Measurements from ENCODE around the gene NMNAT2.

The NMNAT2 gene

DNA sequence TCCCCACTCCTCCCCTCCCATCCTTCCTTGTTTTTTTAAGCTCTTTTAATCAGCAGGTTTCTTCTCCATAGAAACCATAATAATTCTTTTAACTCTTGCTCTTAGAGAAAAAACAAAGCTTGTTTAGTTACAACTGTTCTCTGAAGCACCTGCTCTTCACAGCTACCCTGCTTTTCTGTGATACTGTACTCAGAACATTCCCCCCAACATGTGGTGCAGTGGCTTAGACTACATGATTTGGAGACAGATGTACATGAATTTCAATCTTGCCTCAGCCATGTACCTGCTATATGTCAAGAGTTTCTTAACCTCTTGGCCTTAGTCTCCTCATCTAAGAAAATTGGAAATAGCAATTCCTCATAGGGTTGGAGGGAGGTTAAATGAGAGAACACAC, 198.6 kb downstream of the NMNAT2 start:
- TF ChIP-seq, protein P1, sequence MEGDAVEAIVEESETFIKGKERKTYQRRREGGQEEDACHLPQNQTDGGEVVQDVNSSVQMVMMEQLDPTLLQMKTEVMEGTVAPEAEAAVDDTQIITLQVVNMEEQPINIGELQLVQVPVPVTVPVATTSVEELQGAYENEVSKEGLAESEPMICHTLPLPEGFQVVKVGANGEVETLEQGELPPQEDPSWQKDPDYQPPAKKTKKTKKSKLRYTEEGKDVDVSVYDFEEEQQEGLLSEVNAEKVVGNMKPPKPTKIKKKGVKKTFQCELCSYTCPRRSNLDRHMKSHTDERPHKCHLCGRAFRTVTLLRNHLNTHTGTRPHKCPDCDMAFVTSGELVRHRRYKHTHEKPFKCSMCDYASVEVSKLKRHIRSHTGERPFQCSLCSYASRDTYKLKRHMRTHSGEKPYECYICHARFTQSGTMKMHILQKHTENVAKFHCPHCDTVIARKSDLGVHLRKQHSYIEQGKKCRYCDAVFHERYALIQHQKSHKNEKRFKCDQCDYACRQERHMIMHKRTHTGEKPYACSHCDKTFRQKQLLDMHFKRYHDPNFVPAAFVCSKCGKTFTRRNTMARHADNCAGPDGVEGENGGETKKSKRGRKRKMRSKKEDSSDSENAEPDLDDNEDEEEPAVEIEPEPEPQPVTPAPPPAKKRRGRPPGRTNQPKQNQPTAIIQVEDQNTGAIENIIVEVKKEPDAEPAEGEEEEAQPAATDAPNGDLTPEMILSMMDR (IDR thresholded peaks at IDR 0.05; ENCODE audit: borderline replicate concordance, insufficient read depth, low read depth, low read length): no peak
- H3K4me3 ChIP-seq (ENCODE audit: low read depth, low read length): no peak overlapping the region

DNA sequence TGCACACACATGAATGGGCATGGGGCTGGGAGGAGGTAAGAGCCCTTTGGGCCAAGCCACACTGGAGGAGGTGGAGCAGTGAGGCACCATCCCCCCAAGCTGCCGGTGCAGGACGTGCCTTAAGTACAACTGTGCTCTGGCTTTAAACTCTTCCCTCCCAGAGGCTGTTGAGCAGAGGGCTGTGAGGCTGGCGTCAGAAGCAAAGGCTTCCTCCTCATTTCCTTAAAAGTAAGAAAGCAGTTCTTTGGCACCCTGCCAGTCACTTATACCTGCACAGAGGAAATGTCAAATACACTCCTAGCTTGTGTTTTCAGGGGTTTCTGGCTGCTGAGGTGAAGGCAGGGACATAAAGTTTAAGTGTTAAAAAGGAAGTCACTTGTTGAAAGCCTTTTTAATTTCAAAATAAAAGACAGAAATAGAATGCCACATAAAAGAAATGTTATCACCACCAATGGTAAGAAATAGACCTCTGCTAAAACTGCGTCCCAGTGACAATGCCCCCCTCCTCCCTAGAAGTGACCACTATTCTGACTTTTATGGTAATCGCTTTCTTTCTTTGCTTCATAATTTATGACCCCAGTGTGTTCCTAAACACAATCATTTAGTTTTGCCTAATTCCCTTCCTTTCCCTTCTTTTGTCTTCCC, 199.1 kb downstream of the NMNAT2 start:
- TF ChIP-seq, protein P1 (IDR thresholded peaks at IDR 0.05; ENCODE audit: borderline replicate concordance, insufficient read depth, low read depth, low read length): no peak
- H3K4me3 ChIP-seq (ENCODE audit: low read depth, low read length): no peak overlapping the region

DNA sequence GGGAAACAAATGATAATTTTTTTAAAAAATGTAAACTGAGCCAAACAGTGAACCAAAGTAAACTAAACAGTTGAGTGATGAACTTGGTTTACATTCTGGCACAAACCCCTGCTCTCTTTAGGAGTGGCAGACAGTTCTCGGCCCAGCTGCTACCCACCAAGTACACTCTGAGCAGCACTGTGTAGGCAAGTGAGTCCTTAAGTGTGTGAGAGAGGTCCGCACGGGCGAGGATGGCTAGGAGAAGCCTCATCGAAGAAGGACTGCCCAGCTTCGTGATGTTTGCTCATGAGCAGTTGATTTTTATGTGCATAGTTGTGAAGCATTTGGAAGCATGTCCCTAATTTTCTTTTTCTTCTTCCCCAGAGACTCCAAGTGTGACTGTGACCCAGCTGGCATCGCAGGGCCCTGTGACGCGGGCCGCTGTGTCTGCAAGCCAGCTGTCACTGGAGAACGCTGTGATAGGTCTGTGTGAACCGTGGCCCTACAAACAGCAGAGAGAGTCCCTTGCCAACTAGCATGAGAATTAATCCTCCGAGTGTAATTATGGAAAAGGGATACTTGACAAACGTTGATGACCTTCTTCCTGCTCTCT, 200.1 kb downstream of the NMNAT2 start:
- TF ChIP-seq, protein P1 (IDR thresholded peaks at IDR 0.05; ENCODE audit: borderline replicate concordance, insufficient read depth, low read depth, low read length): no peak
- no peak overlapping the region for H3K4me3 ChIP-seq (ENCODE audit: low read depth, low read length)

DNA sequence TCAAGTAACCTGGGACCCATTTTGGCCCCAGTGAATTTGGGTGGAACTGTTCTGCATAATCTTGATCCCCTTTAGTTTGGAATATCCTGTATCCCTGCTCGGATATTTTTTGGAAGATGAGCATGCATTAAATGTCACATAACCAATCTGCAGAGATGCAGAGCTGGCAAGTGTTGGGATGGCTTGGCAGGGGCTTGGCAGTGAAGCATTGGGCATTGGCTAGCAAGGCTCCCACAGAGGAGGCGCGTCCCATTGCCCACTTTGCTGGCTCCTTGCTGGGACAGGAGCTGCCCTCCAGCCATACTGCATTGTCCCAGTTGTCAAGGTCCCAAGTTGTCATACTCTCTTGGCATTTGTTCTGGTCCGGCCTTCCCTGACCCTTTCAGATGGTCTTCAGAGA, 202.2 kb downstream of the NMNAT2 start:
- TF ChIP-seq, protein P1 (IDR thresholded peaks at IDR 0.05; ENCODE audit: borderline replicate concordance, insufficient read depth, low read depth, low read length): no peak
- H3K4me3 ChIP-seq (ENCODE audit: low read depth, low read length): no peak overlapping the region

DNA sequence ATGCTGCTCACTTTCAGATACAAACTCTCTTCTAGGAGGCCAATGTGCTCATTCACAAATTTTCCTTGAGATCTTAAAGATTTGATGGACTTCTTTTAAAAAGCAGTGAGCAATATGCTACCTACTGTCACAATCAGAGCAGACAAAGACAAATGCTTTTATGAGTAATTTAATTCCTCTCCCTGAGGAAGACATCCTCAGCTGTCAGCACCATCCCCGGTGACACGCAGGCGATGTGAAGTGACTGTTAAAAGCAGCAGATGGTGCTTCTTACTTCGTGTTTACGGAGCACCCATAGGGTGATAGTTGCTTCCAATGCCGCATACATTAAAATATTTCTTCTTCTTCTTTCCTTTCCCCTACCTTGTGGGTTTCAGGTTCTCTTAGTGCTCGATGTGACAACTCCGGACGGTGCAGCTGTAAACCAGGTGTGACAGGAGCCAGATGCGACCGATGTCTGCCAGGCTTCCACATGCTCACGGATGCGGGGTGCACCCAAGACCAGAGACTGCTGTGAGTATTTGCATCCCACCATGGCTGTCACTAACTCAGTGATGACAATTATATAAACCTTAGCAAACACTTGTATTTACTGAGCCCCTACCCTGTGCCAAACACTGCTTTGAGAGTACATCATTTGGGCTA, 203.0 kb downstream of the NMNAT2 start:
- TF ChIP-seq, protein P1 (IDR thresholded peaks at IDR 0.05; ENCODE audit: borderline replicate concordance, insufficient read depth, low read depth, low read length): no peak
- H3K4me3 ChIP-seq (ENCODE audit: low read depth, low read length): no peak overlapping the region

DNA sequence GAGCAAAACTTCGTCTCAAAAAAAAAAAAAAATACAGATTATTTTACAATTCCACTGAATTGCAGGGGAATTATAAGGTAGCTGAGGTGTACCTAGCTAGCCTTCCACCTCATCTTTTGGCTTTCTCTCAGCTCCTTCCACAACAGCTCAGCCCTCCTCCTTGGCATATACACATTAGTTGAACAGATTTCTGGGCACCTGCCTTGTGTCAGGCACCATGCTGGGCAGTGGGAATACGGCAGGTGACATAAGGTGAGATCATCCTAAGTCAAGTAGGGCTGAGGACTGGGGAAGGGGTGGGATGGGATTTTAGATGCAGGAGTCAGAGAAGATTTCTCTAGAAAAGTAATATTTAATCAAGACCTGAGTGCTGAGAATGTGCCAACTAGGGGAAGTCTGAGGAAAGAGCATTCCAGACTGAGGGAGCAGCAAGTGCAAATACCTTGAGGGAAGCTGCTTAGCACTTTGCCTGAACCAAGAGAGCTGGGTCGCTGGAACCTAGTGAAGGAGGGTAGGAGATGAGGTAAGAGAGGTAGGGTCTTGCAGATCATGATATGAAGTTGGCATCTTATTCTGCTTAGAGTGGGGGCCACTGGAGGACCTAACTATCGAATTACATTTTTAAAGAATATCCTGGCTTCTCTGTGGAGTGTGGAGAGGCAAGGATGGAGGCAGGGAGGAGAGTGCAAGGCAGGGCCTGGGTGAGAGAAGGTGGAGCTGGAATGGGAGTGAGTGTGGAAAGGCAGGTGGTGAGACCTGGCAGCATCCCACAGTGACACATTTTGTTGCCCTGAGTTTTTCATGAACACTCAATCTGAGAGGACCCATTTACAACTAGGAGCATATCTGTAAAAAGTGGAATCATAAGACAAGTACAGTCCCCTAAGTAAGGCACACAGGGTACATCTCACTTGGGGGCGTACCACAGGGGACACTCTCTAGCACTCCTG, 203.9 kb downstream of the NMNAT2 start:
- TF ChIP-seq, protein P1 (IDR thresholded peaks at IDR 0.05; ENCODE audit: borderline replicate concordance, insufficient read depth, low read depth, low read length): no peak
- H3K4me3 ChIP-seq (ENCODE audit: low read depth, low read length): no peak overlapping the region

All from GM12875 (cell line).